HFF-Myc (cell line): ENCODE data around the gene AGFG1.

Experiments used
- DNase-seq: peaks from one replicate; pipeline ENCODE4 v3.0.0-alpha.2; 2011; ENCODE audit warnings: low read depth; ENCODE audit errors: extremely low read depth
- H3K4me3 ChIP-seq: replicated peaks from 2 replicates; pipeline ENCODE4 v1.5.1; 2011; ENCODE audit warnings: low read depth, mild to moderate bottlenecking, control low read depth, low read length
- TF ChIP-seq, protein P1 (sequence below): IDR thresholded peaks from 2 replicates; pipeline ENCODE4 v1.5.1; 2012; ENCODE audit warnings: mild to moderate bottlenecking, low read depth, low read length, control low read depth; ENCODE audit errors: missing control alignments

AGFG1 gene

GRCh38 chr2:227545990-227546389 is 74.0 kb downstream of the AGFG1 start:
- TF ChIP-seq, protein P1, sequence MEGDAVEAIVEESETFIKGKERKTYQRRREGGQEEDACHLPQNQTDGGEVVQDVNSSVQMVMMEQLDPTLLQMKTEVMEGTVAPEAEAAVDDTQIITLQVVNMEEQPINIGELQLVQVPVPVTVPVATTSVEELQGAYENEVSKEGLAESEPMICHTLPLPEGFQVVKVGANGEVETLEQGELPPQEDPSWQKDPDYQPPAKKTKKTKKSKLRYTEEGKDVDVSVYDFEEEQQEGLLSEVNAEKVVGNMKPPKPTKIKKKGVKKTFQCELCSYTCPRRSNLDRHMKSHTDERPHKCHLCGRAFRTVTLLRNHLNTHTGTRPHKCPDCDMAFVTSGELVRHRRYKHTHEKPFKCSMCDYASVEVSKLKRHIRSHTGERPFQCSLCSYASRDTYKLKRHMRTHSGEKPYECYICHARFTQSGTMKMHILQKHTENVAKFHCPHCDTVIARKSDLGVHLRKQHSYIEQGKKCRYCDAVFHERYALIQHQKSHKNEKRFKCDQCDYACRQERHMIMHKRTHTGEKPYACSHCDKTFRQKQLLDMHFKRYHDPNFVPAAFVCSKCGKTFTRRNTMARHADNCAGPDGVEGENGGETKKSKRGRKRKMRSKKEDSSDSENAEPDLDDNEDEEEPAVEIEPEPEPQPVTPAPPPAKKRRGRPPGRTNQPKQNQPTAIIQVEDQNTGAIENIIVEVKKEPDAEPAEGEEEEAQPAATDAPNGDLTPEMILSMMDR: peak; percentile 34
- DNase-seq: no peak
- no peak overlapping the region for H3K4me3 ChIP-seq

GRCh38 chr2:227551836-227552235 is 79.9 kb downstream of the AGFG1 start:
- no peak for DNase-seq
- TF ChIP-seq, protein P1: no peak
- H3K4me3 ChIP-seq: no peak overlapping the region

GRCh38 chr2:227562581-227562980 is 90.6 kb downstream of the AGFG1 start:
- TF ChIP-seq, protein P1: no peak
- H3K4me3 ChIP-seq: no peak overlapping the region
- DNase-seq: no peak

DNA sequence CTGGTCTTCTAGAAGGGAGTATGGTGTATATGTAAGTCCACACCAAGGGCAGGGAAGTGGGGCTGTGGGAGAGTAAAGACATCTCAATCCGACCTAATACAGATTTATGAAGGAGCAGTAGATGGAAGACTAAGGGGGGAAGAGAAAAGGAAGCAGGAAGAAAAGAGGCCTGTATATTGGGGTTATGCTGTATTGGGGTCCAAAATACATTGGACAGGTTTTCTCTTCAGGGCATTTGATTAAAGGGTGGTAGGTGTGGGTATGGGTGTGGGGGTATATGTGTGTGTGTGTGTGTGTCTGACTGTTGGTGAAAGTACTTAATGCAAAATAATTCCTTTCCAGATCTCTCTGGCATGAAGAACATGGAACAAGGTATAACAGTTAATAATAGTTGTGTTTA is 93.1 kb downstream of the AGFG1 start:
- TF ChIP-seq, protein P1: no peak
- DNase-seq: no peak
- no peak overlapping the region for H3K4me3 ChIP-seq

- TF ChIP-seq, protein P1: no peak
- no peak for DNase-seq
- no peak overlapping the region for H3K4me3 ChIP-seq
Observed at GRCh38 chr2:227566012-227566411, 94.1 kb downstream of the AGFG1 start.

- DNase-seq: no peak
- H3K4me3 ChIP-seq: no peak overlapping the region
Observed at GRCh38 chr2:227568852-227569169, 96.9 kb downstream of the AGFG1 start.

DNA sequence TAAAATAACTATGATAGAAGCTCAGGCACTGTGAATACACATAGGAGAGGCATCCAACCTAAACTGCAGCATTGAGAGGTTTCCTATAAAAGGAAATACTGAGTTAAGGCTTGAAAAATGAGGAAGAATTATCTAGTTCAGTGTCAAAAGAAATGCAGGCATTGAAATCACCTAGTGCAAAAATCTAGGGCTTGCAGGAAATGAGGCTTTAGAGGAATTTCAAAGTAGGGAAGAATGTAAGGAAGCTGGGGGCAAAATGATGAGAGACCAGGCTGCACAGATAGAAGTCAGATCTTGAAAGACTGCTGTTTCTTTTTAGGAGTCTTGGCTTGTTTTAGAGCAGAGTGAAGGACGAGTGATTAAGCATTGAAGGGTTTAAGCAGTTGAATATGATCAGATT is 98.7 kb downstream of the AGFG1 start:
- DNase-seq: no peak
- TF ChIP-seq, protein P1: no peak

More at GRCh38 chr2:227568852-227569169, 96.9 kb downstream of the AGFG1 start:
- TF ChIP-seq, protein P1: no peak

More for the DNA sequence above, 98.7 kb downstream of the AGFG1 start:
- H3K4me3 ChIP-seq: no peak overlapping the region
